Prostate gland (tissue), 2 donors: Measurements from ENCODE around the gene PFN1. TPM values are rescaled to one million over a fixed set of nuclear protein-coding genes. Genes with fewer than 3 reads are reported as not detected.
A peak's percentile ranks its signal among the peaks of the same experiment; 100 is the strongest.

Experiments used
- DNase-seq: peaks from one replicate; pipeline ENCODE4 v3.0.0-alpha.2; 2019; ENCODE audit warnings: low spot score
- H3K27ac ChIP-seq, 2 donors: fragments of 200-600 bp; sonication (generic); 2 replicates each; pipeline ENCODE4 v1.5.1; 2017 to 2019
- H3K27me3 ChIP-seq: fragments of 200-600 bp; sonication (generic); replicated peaks from 2 replicates; pipeline ENCODE4 v1.5.1; 2019; ENCODE audit not compliant: insufficient read depth
- H3K36me3 ChIP-seq, 2 donors: fragments of 200-600 bp; sonication (generic); 1 replicate in 1 of 2; 2 replicates in 1 of 2; pipeline versions ENCODE4 v1.5.1 to v1.8.1; 2017 to 2019
- H3K4me1 ChIP-seq: fragments of 200-600 bp; sonication (generic); replicated peaks from 2 replicates; pipeline ENCODE4 v1.5.1; 2019
- H3K4me3 ChIP-seq, 2 donors: fragments of 200-600 bp; sonication (generic); 2 replicates each; pipeline ENCODE4 v1.5.1; 2017 to 2019
- H3K9me3 ChIP-seq: fragments of 200-600 bp; sonication (generic); 2 replicates; pipeline ENCODE4 v1.5.1; 2017
- CTCF ChIP-seq, 4 experiments: fragments of 200-600 bp in 2 of 4; fragments of 450-650 bp in 2 of 4; sonication (generic) in 2 of 4; IDR thresholded peaks; 1 replicate in 3 of 4; 2 replicates in 1 of 4; pipeline ENCODE4 v1.5.1; 2016 to 2019; ENCODE audit warnings: antibody characterized with exemption in 4 of 4, mild to moderate bottlenecking in 2 of 4, moderate library complexity in 2 of 4
- POLR2A ChIP-seq: fragments of 450-650 bp; IDR thresholded peaks from one replicate; pipeline ENCODE4 v1.6.1; 2016; ENCODE audit warnings: antibody characterized with exemption, mild to moderate bottlenecking
- POLR2AphosphoS5 ChIP-seq: sonication (generic); formaldehyde crosslinking; IDR thresholded peaks from one replicate; pipeline ENCODE4 v1.6.1; 2017; ENCODE audit warnings: antibody characterized with exemption
- WGBS: methylation state at CpG from one replicate; pipeline ENCODE4 v1.1.5; 2018; 5-methylcytosine and 5-hydroxymethylcytosine counted together
- intact Hi-C: fragments of 100-400 bp; cut with DNase I; formaldehyde crosslinking; loops from one replicate; pipeline ENCODE4 v1.14.2; 2022
- total RNA-seq, 2 donors: library from RNA; depleted of rRNA; stranded (reverse); fragments of >200 nt; gene quantifications; one replicate each; pipeline ENCODE4 v1.1.0, GENCODE V29; 2016

Gene PFN1
- total RNA-seq, 2 donors from 2014 or later, result 646 to 1,039 TPM

- Histone ChIP-seq H3K4me3 (peak within 1 kb of the TSS; percentile 48 to 63), H3K36me3 (peaks cover 2 to 8% of the 10 kb centered on the region in 2 donors), H3K9me3 (no peaks in the 10 kb centered on the region), H3K27me3 (no peaks in the 10 kb centered on the region), H3K27ac (peak within 1 kb of the TSS; percentile 94 to 96), H3K4me1 (peaks cover 12% of the 10 kb centered on the region)
- WGBS, result under 1% methylated on average over 66 of the region's 66 CpGs
- DNase-seq, result peak; percentile 93
- intact Hi-C loops, result loop anchor here (2.0 kb wide), 2 partner anchors 19 to 29 kb away; partner anchors contain the start of genes INCA1, KIF1C and PFN1
- TF ChIP-seq CTCF (IDR thresholded peaks at IDR 0.05), result peak in 2 of 4 experiments; percentile 3 to 24
- TF ChIP-seq POLR2AphosphoS5, result peak; percentile 91
- peak; percentile 72 for TF ChIP-seq POLR2A
These were observed 19.5 kb upstream of the PFN1 start, which contains the start of gene SPAG7 for GRCh38 chr17:4967539-4968485. TSS of gene SPAG7 (minus strand) at chr17:4967817. CDS start at chr17:4967804, 13 bp downstream.

- no peaks in the 10 kb centered on the region for H3K27me3 ChIP-seq
- under 1% methylated on average over 40 of the region's 42 CpGs for WGBS
- peaks cover 0 to 8% of the 10 kb centered on the region in 2 donors for H3K36me3 ChIP-seq
- peak overlapping the region; percentile 48 to 63 for H3K4me3 ChIP-seq
- H3K27ac ChIP-seq, result peak overlapping the region; percentile 94 to 96
- intact Hi-C loops, result loop anchor here (2.0 kb wide), 2 partner anchors 18 to 30 kb away; partner anchors contain the start of genes INCA1, KIF1C and PFN1
- peaks cover 12% of the 10 kb centered on the region for H3K4me1 ChIP-seq
- no peaks in the 10 kb centered on the region for H3K9me3 ChIP-seq
- TF ChIP-seq POLR2AphosphoS5, result peak; percentile 86
- TF ChIP-seq CTCF (IDR thresholded peaks at IDR 0.05), result peak in 1 of 4 experiments; percentile 14
- TF ChIP-seq POLR2A, result peak; percentile 42
- peak; percentile 100 for DNase-seq
These were observed 18.7 kb upstream of the PFN1 start for GRCh38 chr17:4966844-4967538.

- WGBS, result 95% methylated on average over 15 of the region's 15 CpGs
- TF ChIP-seq POLR2A, result no peak
- TF ChIP-seq POLR2AphosphoS5, result no peak
- TF ChIP-seq CTCF (IDR thresholded peaks at IDR 0.05), result no peak
- Histone ChIP-seq H3K4me3 (no peak overlapping the region), H3K27me3 (no peaks in the 10 kb centered on the region), H3K4me1 (peaks cover 12% of the 10 kb centered on the region), H3K9me3 (no peaks in the 10 kb centered on the region), H3K27ac (peak overlapping the region in 1 of 2 donors; percentile 96), H3K36me3 (peaks cover 0 to 8% of the 10 kb centered on the region in 2 donors)
- no peak for DNase-seq
- intact Hi-C loops, result no loop called here
These were observed 17.1 kb upstream of the PFN1 start for GRCh38 chr17:4965311-4965986.

- Histone ChIP-seq H3K36me3 (peaks cover 0 to 9% of the 10 kb centered on the region in 2 donors), H3K4me3 (no peak overlapping the region), H3K27ac (no peak overlapping the region), H3K4me1 (no peaks in the 10 kb centered on the region), H3K9me3 (no peaks in the 10 kb centered on the region), H3K27me3 (no peaks in the 10 kb centered on the region)
- WGBS, result 83% methylated on average over 9 of the region's 9 CpGs
- intact Hi-C loops, result no loop called here
- no peak for TF ChIP-seq POLR2A
- no peak for DNase-seq
These were observed 12.1 kb upstream of the PFN1 start for GRCh38 chr17:4960279-4960922.
